GM12864 (cell line): ENCODE results near the gene LMBRD2.

Source experiments
- DNase-seq: peaks from one replicate; pipeline ENCODE4 v3.0.0-alpha.2; 2011; ENCODE audit warnings: low read depth
- H3K4me3 ChIP-seq: 2 replicates; pipeline ENCODE4 v1.5.1; 2011; ENCODE audit warnings: mild to moderate bottlenecking, low read depth, low read length, control low read depth
- CTCF ChIP-seq: IDR thresholded peaks from 2 replicates; pipeline ENCODE4 v1.5.1; 2011; ENCODE audit warnings: low read depth, mild to moderate bottlenecking, moderate library complexity, low read length, control low read depth, inconsistent platforms; ENCODE audit errors: missing control alignments

LMBRD2 gene

DNA sequence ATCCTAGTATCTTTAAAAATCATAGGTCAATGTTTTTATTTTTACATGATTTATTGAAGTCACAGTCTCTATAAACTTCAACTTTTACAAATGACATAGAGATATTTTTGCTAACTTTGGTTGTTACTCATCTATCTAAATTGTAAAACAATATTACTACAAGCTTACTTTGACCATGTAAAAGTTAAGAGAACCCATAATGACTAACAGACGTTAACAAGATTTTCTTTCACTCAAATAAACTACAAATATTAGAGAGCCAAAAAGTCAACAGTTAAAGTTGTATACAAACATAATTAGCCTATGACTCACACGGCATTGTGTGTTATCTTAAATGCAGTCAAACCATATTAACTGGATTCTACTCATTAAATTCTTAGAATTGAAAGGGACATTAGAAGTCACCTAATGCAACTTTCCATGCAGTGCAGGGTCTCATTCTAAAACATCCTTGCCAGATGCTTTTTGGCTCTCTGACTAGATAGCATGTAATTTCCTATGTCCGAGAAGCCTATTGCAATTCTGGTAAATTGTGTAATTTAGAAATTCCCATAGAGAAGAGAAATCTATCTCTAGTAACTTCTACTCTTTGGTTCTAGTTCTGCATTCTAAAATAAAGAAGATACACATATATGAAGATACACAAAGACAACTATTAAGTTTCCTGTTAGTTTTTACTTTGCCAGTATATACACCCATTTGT lies 42.8 kb downstream of the LMBRD2 start:
- DNase-seq: no peak
- no peak for TF ChIP-seq CTCF
- no peak overlapping the region for H3K4me3 ChIP-seq

GRCh38 chr5:36105819-36106218 lies 45.9 kb downstream of the LMBRD2 start:
- TF ChIP-seq CTCF: no peak
- H3K4me3 ChIP-seq: no peak overlapping the region
- no peak for DNase-seq

DNA sequence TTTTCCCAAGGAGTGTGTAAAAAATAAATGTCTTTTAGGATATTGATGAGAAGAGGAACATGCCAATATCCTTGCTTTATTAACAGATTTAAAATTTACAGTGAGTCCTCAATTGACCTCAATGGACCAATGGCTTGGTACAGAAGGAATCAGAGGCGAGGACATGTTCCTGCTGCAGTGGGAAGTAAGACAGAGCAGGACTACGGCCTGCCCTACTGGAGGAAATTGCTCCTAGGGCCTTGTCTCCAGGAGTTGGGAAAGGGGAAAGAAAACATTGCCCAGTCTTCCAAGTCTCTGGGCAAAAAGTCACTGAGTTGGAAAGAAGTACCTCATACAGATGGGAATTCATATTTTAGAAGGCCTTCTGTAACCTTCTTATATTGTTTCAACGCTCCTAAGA lies 51.9 kb downstream of the LMBRD2 start:
- no peak for TF ChIP-seq CTCF
- DNase-seq: no peak
- no peak overlapping the region for H3K4me3 ChIP-seq

DNA sequence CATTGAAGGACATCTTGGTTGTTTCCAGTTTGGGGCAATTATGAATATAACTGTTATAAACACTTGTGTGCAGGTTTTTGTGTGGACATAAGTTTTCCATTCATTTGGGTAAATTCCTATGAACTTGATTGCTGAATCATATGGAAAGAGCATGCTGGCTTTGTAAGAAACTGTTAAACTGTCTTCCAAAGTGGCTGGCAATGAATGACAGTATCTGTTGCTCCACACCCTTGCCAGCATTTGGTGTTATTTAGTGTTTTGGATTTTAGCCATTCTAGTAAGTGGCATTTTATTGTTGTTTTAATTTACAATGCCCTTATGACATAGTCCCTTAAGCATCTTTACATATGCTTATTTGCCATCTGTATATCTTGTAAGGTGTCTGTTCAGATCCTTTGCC lies 55.2 kb downstream of the LMBRD2 start:
- no peak overlapping the region for H3K4me3 ChIP-seq
- DNase-seq: no peak
- TF ChIP-seq CTCF: no peak

DNA sequence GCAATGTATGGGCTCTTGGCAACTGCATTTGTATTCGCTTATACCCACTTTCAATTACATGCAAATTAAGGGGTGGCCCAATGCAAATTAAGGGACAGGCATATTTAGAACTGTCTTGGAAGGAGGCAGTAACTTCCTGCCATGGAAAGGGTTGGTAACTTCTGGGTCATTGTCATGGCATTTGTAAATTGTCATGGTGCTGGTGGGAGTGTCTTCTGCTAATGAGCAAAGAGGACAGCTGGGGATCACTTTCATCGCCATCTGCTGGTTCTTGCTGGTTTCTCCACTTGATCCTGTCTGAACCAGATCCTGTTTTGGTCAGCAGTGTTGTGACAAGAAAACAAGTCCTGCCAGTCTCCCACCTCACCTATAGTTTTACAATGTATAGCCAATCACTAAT lies 61.7 kb downstream of the LMBRD2 start:
- peak; percentile 69 for TF ChIP-seq CTCF
- no peak for DNase-seq
- H3K4me3 ChIP-seq: no peak overlapping the region

DNA sequence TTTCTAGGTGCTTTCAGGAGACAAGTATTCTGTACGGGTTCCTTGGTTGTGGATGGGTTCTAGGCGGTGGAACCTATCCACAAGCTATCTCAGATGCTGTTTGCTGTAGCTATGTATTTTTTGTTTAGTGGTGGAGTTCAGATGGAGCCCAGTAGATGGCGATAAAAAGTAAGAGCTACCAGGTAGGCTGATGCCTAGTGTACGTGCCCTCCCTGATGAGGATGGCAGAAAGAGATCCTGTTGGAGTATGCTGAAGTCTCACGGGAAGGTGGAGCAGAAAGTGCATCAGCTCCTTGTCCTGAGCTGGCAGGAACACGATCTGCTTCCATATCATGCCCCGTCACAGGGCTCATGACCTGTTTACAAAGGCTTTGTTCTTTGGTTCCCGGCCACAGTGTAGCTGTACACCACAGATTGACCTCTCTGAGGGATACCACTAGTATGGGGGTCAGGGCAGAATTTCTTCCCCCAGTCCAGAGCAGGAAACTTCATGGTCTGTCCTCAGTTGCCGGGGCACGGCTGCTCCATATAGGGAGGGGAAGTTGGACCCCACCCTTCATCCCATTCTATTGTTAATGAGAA lies 72.4 kb downstream of the LMBRD2 start:
- TF ChIP-seq CTCF: peak; percentile 79
- no peak overlapping the region for H3K4me3 ChIP-seq
- peak; percentile 25 for DNase-seq

GRCh38 chr5:36078430-36078829 lies 73.3 kb downstream of the LMBRD2 start:
- no peak overlapping the region for H3K4me3 ChIP-seq
- TF ChIP-seq CTCF: no peak
- no peak for DNase-seq
